Activated T-helper 1 cell treated with anti-CD3 and anti-CD28 coated beads, Interleukin-12 subunit alpha, Interleukin-12 subunit beta, Interleukin-2, Interleukin-4 antibody, amounts not matched to agents 30 ng/mL and 10 ng/mL and 1 ng/mL, durations not matched to agents 14 hours and 24 hours and 36 hours (primary cell): ENCODE data around the gene CERT1. TPM values are rescaled to one million over a fixed set of nuclear protein-coding genes. Genes with fewer than 3 reads are reported as not detected.
A peak's percentile ranks its signal among the peaks of the same experiment; 100 is the strongest.

ENCODE experiments used
- DNase-seq: peaks from one replicate; pipeline ENCODE4 v3.0.0; 2021; ENCODE audit warnings: low spot score
- H3K27ac Mint-ChIP-seq: one replicate; pipeline ENCODE4 v1.8.0; 2021; ENCODE audit warnings: mild to moderate bottlenecking, mixed read lengths
- H3K27me3 Mint-ChIP-seq: one replicate; pipeline ENCODE4 v1.8.0; 2022; ENCODE audit warnings: mild to moderate bottlenecking, moderate library complexity, mixed read lengths; ENCODE audit not compliant: insufficient read depth
- H3K36me3 Mint-ChIP-seq: one replicate; pipeline ENCODE4 v1.8.0; 2021; ENCODE audit warnings: low read depth, mixed read lengths
- H3K4me1 Mint-ChIP-seq: one replicate; pipeline ENCODE4 v1.8.0; 2021; ENCODE audit warnings: low read depth, mixed read lengths
- H3K4me3 Mint-ChIP-seq: one replicate; pipeline ENCODE4 v1.8.0; 2021; ENCODE audit warnings: mild to moderate bottlenecking, moderate library complexity, mixed read lengths
- H3K9me3 Mint-ChIP-seq: one replicate; pipeline ENCODE4 v1.8.0; 2021; ENCODE audit warnings: mixed read lengths
- intact Hi-C: fragments of 100-400 bp; cut with micrococcal nuclease; formaldehyde crosslinking; loops from one replicate; pipeline ENCODE4 v1.15.1; 2024
- total RNA-seq: library from RNA; stranded (reverse); gene quantifications from 2 replicates; pipeline ENCODE4 v1.2.3, GENCODE V29; 2022

The CERT1 gene
- total RNA-seq, 1 donor from 2014 or later, result 41.0 TPM

DNA sequence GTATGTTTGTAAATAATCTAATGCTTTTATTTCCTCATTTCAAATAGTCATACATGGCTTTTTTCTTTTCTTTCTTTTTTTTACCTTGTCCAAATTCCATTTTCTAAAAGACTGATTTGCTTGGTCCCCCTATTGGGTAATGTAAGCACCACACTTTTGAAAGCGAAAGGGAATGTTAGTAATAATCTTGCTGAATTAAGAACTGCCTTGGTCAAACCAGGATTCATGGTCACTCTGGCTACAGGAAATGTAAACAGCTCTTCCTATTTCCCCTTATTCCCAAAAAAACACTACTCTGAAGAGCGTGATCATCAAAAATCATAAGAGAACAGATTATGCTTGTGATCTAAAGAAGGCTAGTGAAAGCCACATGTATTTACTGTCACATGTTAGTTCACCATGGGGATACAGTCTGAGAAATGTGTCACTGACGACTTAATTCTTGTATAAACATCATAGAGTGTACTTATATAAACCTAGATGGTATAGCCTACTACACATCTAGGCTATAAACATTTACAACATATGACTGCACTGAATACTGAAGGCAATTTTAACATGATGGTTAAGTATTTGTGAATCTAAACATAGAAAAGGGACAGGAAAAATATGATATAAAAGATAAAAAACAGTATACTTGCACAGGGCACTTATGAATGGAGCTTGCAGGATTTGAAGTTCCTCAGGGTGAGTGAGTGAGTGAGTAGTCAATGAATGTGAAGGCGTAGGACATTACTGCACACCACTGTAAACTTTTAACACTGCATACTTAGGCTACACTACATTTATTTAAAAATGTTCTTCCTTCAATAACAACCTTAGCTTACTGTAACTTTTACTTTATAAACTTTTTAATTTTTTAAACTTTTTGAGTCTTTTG is 99.1 kb downstream of the CERT1 start:
- Mint-ChIP-seq H3K27me3 (no peaks in the 10 kb centered on the region), H3K9me3 (no peaks in the 10 kb centered on the region), H3K27ac (no peak overlapping the region), H3K4me3 (no peak overlapping the region), H3K36me3 (peaks cover 20% of the 10 kb centered on the region), H3K4me1 (peaks cover 6% of the 10 kb centered on the region)
- DNase-seq, result no peak
- intact Hi-C loops, result no loop called here

DNA sequence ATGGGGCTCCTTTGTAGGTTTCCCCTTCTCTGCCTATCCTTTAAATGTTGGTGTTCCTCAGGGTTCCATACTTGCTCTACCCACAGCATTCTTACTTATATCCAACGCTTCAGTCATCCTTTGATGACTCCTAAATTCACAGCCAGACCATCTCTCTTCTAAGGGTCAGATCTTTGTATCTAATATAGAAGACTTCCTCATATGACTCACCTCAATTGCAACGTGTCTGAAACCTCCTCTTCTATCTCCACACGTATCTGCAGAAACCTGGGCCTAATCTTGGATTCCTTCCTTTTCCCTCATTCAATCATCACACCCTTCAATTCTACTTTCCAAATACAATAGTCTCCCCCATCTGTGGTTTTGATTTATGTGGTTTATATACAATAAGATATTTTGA is 106.1 kb downstream of the CERT1 start:
- H3K4me1 Mint-ChIP-seq, result peaks cover 5% of the 10 kb centered on the region
- H3K9me3 Mint-ChIP-seq, result no peaks in the 10 kb centered on the region
- intact Hi-C loops, result no loop called here
- peaks cover 15% of the 10 kb centered on the region for H3K36me3 Mint-ChIP-seq
- peak overlapping the region; percentile 65 for H3K27ac Mint-ChIP-seq
- H3K27me3 Mint-ChIP-seq, result no peaks in the 10 kb centered on the region
- no peak overlapping the region for H3K4me3 Mint-ChIP-seq
- DNase-seq, result no peak

DNA sequence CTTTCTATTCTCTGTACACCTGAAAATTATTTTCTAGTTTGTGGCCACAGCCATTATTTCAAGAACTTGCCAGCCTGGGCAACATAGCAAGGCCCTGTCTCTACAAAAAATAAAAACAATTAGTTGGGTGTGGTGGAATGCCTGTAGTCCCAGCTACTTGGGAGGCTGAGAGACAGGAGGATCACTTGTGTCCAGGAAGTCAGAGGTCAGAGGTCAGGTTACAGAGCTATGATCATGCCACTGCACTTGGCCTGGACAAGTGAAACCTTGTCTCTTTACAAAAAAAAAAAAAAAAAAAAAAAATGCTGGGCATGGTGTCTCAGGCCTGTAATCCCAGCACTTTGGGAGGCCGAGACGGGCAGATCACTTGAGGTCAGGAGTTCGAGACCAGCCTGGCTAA is 116.2 kb downstream of the CERT1 start:
- DNase-seq, result no peak
- Mint-ChIP-seq H3K9me3 (no peaks in the 10 kb centered on the region), H3K27ac (no peak overlapping the region), H3K27me3 (no peaks in the 10 kb centered on the region), H3K4me3 (no peak overlapping the region), H3K36me3 (peaks cover 9% of the 10 kb centered on the region), H3K4me1 (no peaks in the 10 kb centered on the region)
- intact Hi-C loops, result no loop called here

DNA sequence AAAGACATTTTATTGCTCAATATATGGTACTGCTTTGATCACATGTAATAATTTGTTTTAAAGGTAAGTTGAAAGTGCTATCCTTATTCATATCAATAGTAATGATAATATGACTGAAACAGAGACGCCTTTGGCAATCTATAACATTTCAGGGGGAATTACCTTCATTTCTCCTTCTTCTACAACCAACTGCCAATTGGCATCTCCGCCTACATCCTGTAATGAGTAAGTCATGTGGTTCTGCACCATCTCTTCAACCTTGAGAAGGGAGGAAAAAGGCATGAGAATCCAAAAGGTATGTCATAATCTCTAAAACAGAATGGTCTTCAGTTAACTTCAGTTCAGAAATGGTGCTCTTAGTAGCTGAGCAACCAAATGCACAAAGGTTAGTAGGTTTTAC is 122.0 kb downstream of the CERT1 start:
- intact Hi-C loops, result no loop called here
- H3K4me1 Mint-ChIP-seq, result peaks cover 13% of the 10 kb centered on the region
- no peak for DNase-seq
- H3K9me3 Mint-ChIP-seq, result no peaks in the 10 kb centered on the region
- H3K27ac Mint-ChIP-seq, result no peak overlapping the region
- no peak overlapping the region for H3K4me3 Mint-ChIP-seq
- H3K36me3 Mint-ChIP-seq, result peaks cover 20% of the 10 kb centered on the region
- no peaks in the 10 kb centered on the region for H3K27me3 Mint-ChIP-seq

DNA sequence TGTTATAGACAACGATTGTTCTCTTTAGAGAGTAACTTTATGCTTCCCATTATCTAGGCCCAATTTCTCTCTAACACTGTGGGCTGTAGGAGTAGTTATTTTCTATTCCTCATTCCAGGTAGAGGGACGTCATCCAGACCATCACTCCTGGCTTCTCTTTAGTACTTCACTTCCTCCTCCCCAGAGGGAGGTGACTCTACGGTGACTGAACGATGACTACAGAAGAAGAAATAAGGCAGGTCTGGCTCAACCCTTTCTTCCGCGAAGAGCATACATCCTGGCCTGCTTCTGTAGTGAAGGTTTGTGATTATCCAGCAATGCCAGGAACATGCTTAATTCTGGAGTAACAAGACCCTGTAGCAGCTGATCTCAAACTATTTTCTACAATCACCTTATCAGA is 123.6 kb downstream of the CERT1 start:
- peaks cover 20% of the 10 kb centered on the region for H3K36me3 Mint-ChIP-seq
- H3K27ac Mint-ChIP-seq, result no peak overlapping the region
- H3K4me3 Mint-ChIP-seq, result no peak overlapping the region
- H3K9me3 Mint-ChIP-seq, result no peaks in the 10 kb centered on the region
- H3K4me1 Mint-ChIP-seq, result peaks cover 15% of the 10 kb centered on the region
- intact Hi-C loops, result no loop called here
- no peak for DNase-seq
- H3K27me3 Mint-ChIP-seq, result no peaks in the 10 kb centered on the region

DNA sequence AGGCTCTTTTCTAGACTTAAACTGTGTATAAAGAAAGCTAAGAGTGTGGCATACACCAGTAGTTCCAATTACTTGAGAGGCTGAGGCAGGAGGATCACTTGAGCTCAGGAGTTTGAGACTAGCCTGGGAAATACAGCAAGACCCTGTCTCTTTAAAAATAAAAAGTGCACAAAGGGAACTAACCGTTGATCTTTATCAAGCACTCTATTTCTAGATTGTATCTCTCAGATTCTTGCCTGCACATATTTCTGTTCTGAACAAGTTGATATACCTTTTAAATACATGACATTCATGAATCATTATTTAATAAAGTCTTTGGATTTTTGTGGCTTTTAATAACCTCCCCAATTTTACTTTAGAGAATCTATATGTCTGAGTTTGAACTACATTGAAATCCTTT is 127.2 kb downstream of the CERT1 start:
- peaks cover 26% of the 10 kb centered on the region for H3K36me3 Mint-ChIP-seq
- intact Hi-C loops, result no loop called here
- no peak for DNase-seq

DNA sequence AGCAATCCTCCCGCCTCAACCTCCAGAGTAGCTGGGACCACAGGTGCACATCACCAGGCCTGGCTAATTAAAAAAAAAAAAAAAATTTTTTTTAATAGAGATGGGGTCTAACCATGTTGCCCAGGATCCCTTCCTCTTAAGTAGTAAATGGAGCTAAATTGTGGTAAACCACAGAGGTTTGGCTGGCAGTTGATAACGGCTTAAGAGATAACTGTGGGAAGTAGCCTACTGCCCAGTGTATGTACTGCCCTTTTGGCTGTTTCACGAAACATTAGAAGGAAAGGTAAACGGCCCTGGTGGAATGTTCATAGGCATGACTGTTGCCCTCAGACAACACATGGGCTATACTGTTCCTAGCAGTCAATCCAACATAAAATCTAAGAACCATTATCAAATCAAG is 130.0 kb downstream of the CERT1 start:
- H3K4me1 Mint-ChIP-seq, result peaks cover 8% of the 10 kb centered on the region
- H3K9me3 Mint-ChIP-seq, result no peaks in the 10 kb centered on the region
- DNase-seq, result no peak
- H3K27me3 Mint-ChIP-seq, result no peaks in the 10 kb centered on the region
- H3K4me3 Mint-ChIP-seq, result no peak overlapping the region
- peaks cover 16% of the 10 kb centered on the region for H3K36me3 Mint-ChIP-seq
- intact Hi-C loops, result no loop called here
- no peak overlapping the region for H3K27ac Mint-ChIP-seq

More for the DNA sequence above, 127.2 kb downstream of the CERT1 start:
- no peaks in the 10 kb centered on the region for H3K9me3 Mint-ChIP-seq
- peaks cover 8% of the 10 kb centered on the region for H3K4me1 Mint-ChIP-seq
- no peak overlapping the region for H3K27ac Mint-ChIP-seq
- H3K4me3 Mint-ChIP-seq, result no peak overlapping the region
- no peaks in the 10 kb centered on the region for H3K27me3 Mint-ChIP-seq

DNA sequence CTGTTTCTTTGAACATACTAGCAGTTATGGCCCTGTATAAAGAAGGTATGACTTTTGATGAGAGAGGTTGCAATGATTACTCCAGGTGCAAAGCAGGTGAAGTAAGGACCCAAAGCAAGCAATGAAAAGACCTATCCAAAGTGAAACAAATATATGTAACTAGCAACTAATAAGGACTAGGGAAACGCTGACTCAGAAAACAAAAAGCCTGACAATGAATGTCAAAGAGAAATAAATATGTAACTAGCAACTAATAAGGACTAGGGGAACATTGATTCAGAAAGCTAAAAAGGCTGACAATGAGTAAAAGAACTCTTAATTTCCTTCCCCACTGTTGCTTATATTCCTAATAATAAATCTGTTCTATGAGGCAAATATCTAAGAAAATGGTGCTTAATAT is 131.3 kb downstream of the CERT1 start:
- intact Hi-C loops, result no loop called here
- Mint-ChIP-seq H3K27ac (no peak overlapping the region), H3K36me3 (peaks cover 19% of the 10 kb centered on the region), H3K4me1 (peaks cover 8% of the 10 kb centered on the region), H3K4me3 (no peak overlapping the region), H3K9me3 (no peaks in the 10 kb centered on the region), H3K27me3 (no peaks in the 10 kb centered on the region)
- DNase-seq, result no peak

DNA sequence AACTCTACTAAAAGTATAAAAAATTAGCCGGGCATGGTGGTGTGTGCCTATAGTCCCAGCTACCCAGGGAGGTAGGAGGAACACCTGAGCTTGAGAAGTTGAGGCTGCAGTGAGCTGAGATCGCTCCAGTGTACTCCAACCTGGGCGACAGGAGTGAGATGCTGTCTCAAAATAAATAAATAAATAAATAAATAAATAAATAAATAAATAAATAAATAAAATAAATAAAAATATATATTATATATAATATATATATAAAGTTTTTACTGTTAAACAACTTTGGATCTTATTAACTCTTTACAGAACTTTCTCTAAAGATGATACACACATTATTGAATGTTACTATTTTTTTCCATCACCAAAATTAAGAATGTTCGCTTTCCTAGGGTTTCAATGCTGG is 136.0 kb downstream of the CERT1 start:
- Mint-ChIP-seq H3K36me3 (peaks cover 13% of the 10 kb centered on the region), H3K27ac (no peak overlapping the region), H3K27me3 (no peaks in the 10 kb centered on the region), H3K9me3 (no peaks in the 10 kb centered on the region), H3K4me1 (no peaks in the 10 kb centered on the region), H3K4me3 (no peak overlapping the region)
- no peak for DNase-seq
- intact Hi-C loops, result no loop called here

DNA sequence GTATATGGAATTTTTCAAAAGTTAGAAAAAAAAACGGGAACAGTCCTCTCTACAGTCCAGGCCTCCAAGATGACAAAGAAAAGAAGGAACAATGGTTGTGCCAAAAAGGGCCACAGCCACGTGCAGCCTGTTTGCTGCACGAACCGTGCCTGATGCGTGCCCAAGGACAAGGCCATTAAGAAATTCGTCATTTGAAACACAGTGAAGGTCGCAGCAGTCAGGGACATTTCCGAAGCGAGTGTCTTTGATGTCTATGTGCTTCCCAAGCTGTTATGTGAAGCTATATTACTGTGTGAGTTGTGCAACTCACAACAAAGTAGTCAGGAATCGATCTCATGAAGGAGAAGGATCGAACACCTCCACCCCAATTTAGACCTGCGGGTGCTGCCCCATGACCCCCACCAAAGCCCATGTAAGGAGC is 137.0 kb downstream of the CERT1 start:
- intact Hi-C loops, result no loop called here
- no peak for DNase-seq
- Mint-ChIP-seq H3K4me1 (no peaks in the 10 kb centered on the region), H3K9me3 (no peaks in the 10 kb centered on the region), H3K4me3 (no peak overlapping the region), H3K27me3 (no peaks in the 10 kb centered on the region), H3K36me3 (peaks cover 8% of the 10 kb centered on the region), H3K27ac (no peak overlapping the region)

DNA sequence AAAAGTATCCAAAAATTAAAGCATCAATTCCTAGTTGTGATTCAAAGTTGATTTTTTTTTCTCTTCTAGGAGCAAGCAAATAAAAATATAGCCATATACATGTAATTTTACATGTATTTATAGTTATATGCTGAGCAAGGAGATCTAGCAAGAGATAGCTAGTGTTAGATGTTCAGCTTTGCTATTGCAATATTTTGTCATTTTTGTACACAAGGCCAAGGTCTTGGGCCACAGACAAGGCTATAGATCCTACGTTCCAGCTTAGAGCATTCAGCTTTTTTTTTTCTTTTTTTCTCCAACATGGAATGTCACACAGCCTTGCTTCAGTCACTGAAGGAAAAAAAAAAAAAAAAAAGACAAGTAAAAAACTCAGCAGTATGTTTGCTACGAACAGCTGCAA is 137.6 kb downstream of the CERT1 start:
- DNase-seq, result no peak
- intact Hi-C loops, result no loop called here
- Mint-ChIP-seq H3K9me3 (no peaks in the 10 kb centered on the region), H3K4me3 (no peak overlapping the region), H3K27ac (no peak overlapping the region), H3K36me3 (peaks cover 8% of the 10 kb centered on the region), H3K27me3 (no peaks in the 10 kb centered on the region), H3K4me1 (no peaks in the 10 kb centered on the region)

DNA sequence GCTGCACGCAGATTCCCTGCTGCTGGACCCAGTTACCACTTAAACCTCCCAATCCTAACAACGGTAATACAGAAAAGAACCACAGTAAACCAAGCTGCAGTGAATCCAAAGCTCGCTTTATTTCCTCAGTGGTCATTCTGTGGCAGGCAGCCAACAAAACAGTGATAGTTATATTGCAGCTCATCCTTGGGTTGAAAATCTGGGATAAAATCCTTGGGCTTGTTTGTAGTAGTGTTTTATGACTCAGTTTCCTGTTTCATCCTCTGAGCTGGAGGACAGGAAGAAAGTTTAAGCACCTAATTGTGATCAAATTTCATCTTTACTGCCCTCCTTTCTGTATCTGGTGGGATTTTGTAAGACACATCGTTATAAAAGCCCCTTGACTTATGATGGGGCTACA is 143.0 kb downstream of the CERT1 start:
- intact Hi-C loops, result no loop called here
- H3K4me3 Mint-ChIP-seq, result no peak overlapping the region
- H3K36me3 Mint-ChIP-seq, result peaks cover 10% of the 10 kb centered on the region
- no peak overlapping the region for H3K27ac Mint-ChIP-seq
- no peaks in the 10 kb centered on the region for H3K4me1 Mint-ChIP-seq
- peaks cover 1% of the 10 kb centered on the region for H3K27me3 Mint-ChIP-seq
- H3K9me3 Mint-ChIP-seq, result no peaks in the 10 kb centered on the region
- DNase-seq, result no peak

DNA sequence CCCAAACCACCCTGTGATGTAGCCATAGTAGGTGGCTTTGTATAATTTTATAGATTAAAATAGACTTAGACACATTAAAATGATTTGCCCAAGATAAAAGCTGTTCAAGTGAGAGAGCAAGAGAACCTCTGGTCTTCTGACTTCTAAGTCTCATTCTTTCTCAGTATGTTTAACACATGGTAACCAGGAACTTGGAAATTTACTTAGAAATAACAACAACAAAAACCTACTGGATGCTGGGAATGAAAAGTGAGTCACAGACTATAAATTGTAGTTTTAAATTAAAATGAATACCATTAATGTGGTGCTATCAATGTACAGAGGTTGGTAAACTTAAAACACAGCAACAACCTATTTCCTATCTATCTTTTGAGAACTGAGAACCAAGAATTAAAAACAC is 144.0 kb downstream of the CERT1 start:
- Mint-ChIP-seq H3K27me3 (peaks cover 1% of the 10 kb centered on the region), H3K9me3 (no peaks in the 10 kb centered on the region), H3K27ac (no peak overlapping the region), H3K4me1 (no peaks in the 10 kb centered on the region), H3K36me3 (peaks cover 19% of the 10 kb centered on the region), H3K4me3 (no peak overlapping the region)
- DNase-seq, result no peak
- intact Hi-C loops, result no loop called here

DNA sequence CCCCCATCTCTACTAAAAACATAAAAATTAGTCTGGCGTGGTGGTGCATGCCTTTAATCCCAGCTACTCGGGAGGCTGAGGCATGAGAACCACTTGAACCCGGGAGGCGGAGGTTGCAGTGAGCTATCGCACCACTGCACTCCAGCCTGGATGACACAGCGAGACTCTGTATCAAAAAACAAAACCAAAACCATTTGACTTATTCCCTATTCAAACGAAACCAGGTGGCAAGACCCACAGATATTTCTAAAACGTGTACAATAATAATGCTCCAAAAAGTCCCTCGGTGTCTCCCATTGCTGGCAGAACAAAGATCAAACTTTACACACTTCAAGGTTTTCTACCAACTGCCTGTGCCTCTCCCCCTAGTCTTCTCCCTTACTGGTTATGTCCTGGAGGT is 144.6 kb downstream of the CERT1 start:
- no peak for DNase-seq
- H3K4me3 Mint-ChIP-seq, result no peak overlapping the region
- H3K27me3 Mint-ChIP-seq, result peaks cover 1% of the 10 kb centered on the region
- intact Hi-C loops, result no loop called here
- H3K4me1 Mint-ChIP-seq, result no peaks in the 10 kb centered on the region
- H3K36me3 Mint-ChIP-seq, result peaks cover 25% of the 10 kb centered on the region
- no peaks in the 10 kb centered on the region for H3K9me3 Mint-ChIP-seq
- H3K27ac Mint-ChIP-seq, result no peak overlapping the region
